DND-41 (cell line): ENCODE measurements around the gene FLT3LG.

Source experiments
- CTCF ChIP-seq: IDR thresholded peaks from 2 replicates; pipeline ENCODE4 v1.5.1; 2012; ENCODE audit warnings: borderline replicate concordance, low read length, moderate library complexity, mild to moderate bottlenecking; ENCODE audit not compliant: poor library complexity, severe bottlenecking; ENCODE audit errors: extremely low read depth
- EZH2 ChIP-seq: IDR thresholded peaks from 3 replicates; pipeline ENCODE4 v1.6.1; 2012; ENCODE audit warnings: borderline replicate concordance, low read depth, mild to moderate bottlenecking, moderate library complexity, low read length, inconsistent platforms; ENCODE audit not compliant: severe bottlenecking

DNA sequence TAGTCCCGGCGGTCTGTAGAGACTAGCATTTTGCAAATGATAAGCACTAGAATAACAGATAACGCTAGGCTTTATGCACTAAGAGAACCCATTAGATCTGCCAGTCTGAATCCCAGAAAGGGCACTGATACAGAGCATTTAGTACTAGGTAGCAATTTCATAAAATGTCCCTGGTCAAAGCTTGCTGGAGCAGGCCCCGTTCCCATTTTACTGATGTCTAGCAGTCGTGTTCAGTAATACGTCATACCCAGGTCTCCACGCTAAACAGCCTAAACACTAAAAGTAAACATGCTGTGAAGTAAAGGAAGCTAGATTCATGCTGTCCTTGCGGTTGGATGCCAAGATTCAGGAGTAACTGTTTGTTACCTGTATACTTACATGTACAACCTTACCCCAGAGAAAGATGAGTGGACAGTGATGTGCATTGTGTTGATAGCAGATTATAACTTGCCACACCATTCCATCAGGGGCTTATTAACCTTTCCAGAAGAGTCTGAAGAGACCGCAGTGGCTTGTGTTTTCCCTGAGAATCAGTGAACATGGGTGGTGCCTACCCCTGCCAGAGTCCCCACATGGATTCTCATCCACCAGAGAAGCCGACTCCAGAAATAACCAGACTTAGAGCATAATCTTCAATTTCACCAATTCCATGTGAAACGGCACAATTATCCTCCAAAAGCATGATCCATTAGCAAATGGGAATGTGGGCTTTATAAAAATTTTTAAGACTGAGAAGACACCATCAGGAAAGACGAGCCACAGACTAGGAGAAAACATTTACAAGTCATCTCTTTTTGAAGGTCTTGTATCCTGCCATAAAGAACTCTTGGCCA lies 18.8 kb downstream of the FLT3LG start:
- no peak for TF ChIP-seq CTCF
- no peak for TF ChIP-seq EZH2
